Activated T-helper 1 cell treated with anti-CD3 and anti-CD28 coated beads, Interleukin-12 subunit alpha, Interleukin-12 subunit beta, Interleukin-2, Interleukin-4 antibody, amounts not matched to agents 30 ng/mL and 10 ng/mL and 1 ng/mL, durations not matched to agents 14 hours and 24 hours and 36 hours (primary cell): ENCODE results near the gene CAMSAP1. TPM values are rescaled to one million over a fixed set of nuclear protein-coding genes. Genes with fewer than 3 reads are reported as not detected.
"Not testable (repeated sequence)": the region's sequence is repeated elsewhere in the genome, so short reads cannot be mapped to it uniquely, and the experiment has no call there.

Experiments used
- DNase-seq: peaks from one replicate; pipeline ENCODE4 v3.0.0; 2021; ENCODE audit warnings: low spot score
- H3K27ac Mint-ChIP-seq: one replicate; pipeline ENCODE4 v1.8.0; 2021; ENCODE audit warnings: mild to moderate bottlenecking, mixed read lengths
- H3K27me3 Mint-ChIP-seq: one replicate; pipeline ENCODE4 v1.8.0; 2022; ENCODE audit warnings: mild to moderate bottlenecking, moderate library complexity, mixed read lengths; ENCODE audit not compliant: insufficient read depth
- H3K36me3 Mint-ChIP-seq: one replicate; pipeline ENCODE4 v1.8.0; 2021; ENCODE audit warnings: low read depth, mixed read lengths
- H3K4me1 Mint-ChIP-seq: one replicate; pipeline ENCODE4 v1.8.0; 2021; ENCODE audit warnings: low read depth, mixed read lengths
- H3K4me3 Mint-ChIP-seq: one replicate; pipeline ENCODE4 v1.8.0; 2021; ENCODE audit warnings: mild to moderate bottlenecking, moderate library complexity, mixed read lengths
- H3K9me3 Mint-ChIP-seq: one replicate; pipeline ENCODE4 v1.8.0; 2021; ENCODE audit warnings: mixed read lengths
- intact Hi-C: fragments of 100-400 bp; cut with micrococcal nuclease; formaldehyde crosslinking; loops from one replicate; pipeline ENCODE4 v1.15.1; 2024
- total RNA-seq: library from RNA; stranded (reverse); gene quantifications from 2 replicates; pipeline ENCODE4 v1.2.3, GENCODE V29; 2022

Gene CAMSAP1
- total RNA-seq, 1 donor from 2014 or later = 43.8 TPM

- Mint-ChIP-seq H3K36me3 (peaks cover 12% of the 10 kb centered on the region), H3K4me1 (peaks cover 38% of the 10 kb centered on the region), H3K27me3 (peaks cover 4% of the 10 kb centered on the region), H3K4me3 (no peak overlapping the region), H3K9me3 (peaks cover 5% of the 10 kb centered on the region), H3K27ac (no peak overlapping the region)
- intact Hi-C loops = no loop called here
- no peak for DNase-seq
These were observed 11.1 kb downstream of the CAMSAP1 start for GRCh38 chr9:135896205-135896604.

GRCh38 chr9:135895202-135895848 lies 12.0 kb downstream of the CAMSAP1 start:
- no peak overlapping the region for H3K27ac Mint-ChIP-seq
- intact Hi-C loops = no loop called here

DNA sequence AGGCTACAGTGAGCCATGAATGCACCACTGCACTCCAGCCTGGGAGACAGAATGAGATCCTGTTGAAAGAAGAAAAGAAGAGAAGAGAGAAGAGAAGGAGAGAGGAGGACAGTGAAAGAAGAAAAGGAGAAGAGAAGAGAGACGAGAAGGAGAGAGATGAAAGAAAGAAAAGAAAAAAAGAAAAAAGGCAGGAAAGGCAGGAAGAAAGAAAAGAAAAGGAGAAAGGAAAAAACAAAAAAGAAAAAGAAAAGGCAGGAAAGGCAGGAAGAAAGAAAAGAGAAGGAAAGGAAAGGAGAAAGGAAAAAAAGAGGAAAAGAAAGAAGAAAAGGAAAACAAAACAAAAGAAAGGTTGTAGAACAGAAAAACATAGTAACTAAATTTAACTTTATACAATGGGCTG lies 14.2 kb downstream of the CAMSAP1 start:
- DNase-seq = no peak
- intact Hi-C loops = no loop called here
- H3K4me1 Mint-ChIP-seq = peaks cover 23% of the 10 kb centered on the region
- no peak overlapping the region for H3K27ac Mint-ChIP-seq
- H3K4me3 Mint-ChIP-seq = no peak overlapping the region
- H3K36me3 Mint-ChIP-seq = peaks cover 2% of the 10 kb centered on the region
- peaks cover 4% of the 10 kb centered on the region for H3K27me3 Mint-ChIP-seq
- H3K9me3 Mint-ChIP-seq = no peaks in the 10 kb centered on the region

More at GRCh38 chr9:135895202-135895848, 12.0 kb downstream of the CAMSAP1 start:
- H3K4me3 Mint-ChIP-seq = no peak overlapping the region
- DNase-seq = no peak
- H3K9me3 Mint-ChIP-seq = peaks cover 5% of the 10 kb centered on the region
- H3K4me1 Mint-ChIP-seq = peaks cover 38% of the 10 kb centered on the region
- H3K36me3 Mint-ChIP-seq = peaks cover 8% of the 10 kb centered on the region
- H3K27me3 Mint-ChIP-seq = peaks cover 4% of the 10 kb centered on the region

GRCh38 chr9:135892327-135892726 lies 15.0 kb downstream of the CAMSAP1 start:
- intact Hi-C loops, DNase-seq, H3K27ac Mint-ChIP-seq: not testable (repeated sequence)

DNA sequence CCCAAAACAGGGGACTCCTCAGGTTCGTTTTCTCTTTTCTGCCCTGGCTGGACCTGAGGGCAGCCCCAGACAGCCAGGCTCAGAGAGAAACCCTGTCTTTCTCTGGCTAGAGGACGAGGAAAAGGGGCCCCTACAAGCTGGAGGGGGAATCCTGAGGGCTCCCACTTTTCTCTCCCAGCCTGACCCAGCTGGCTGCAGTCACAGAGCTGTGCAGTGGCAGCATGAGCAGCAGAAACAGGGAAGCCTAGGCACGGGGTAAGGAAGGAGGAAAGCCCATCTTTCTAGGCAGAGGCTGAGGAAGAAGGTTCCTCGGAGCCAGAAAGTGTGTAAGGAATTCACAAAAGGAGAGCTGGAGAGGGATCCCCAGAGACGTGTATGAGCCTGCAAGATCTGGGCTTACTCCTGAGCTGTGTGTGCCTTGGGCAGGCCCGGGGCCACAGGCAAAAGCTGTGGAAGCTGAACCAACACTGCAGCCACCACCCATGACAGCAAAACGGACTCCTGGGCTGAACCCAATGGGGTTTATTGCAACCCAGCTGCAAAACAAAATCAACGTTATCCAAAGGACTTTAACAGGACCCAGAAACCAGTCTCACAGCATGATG lies 16.2 kb downstream of the CAMSAP1 start:
- Mint-ChIP-seq H3K9me3 (no peaks in the 10 kb centered on the region), H3K36me3 (no peaks in the 10 kb centered on the region), H3K27ac (no peak overlapping the region), H3K4me1 (peaks cover 41% of the 10 kb centered on the region), H3K4me3 (no peak overlapping the region), H3K27me3 (peaks cover 6% of the 10 kb centered on the region)
- no peak for DNase-seq
- intact Hi-C loops = no loop called here

More at GRCh38 chr9:135892327-135892726, 15.0 kb downstream of the CAMSAP1 start:
- not testable (repeated sequence) for H3K36me3 Mint-ChIP-seq, H3K27me3 Mint-ChIP-seq, H3K9me3 Mint-ChIP-seq, H3K4me3 Mint-ChIP-seq
- peaks cover 29% of the 10 kb centered on the region for H3K4me1 Mint-ChIP-seq

DNA sequence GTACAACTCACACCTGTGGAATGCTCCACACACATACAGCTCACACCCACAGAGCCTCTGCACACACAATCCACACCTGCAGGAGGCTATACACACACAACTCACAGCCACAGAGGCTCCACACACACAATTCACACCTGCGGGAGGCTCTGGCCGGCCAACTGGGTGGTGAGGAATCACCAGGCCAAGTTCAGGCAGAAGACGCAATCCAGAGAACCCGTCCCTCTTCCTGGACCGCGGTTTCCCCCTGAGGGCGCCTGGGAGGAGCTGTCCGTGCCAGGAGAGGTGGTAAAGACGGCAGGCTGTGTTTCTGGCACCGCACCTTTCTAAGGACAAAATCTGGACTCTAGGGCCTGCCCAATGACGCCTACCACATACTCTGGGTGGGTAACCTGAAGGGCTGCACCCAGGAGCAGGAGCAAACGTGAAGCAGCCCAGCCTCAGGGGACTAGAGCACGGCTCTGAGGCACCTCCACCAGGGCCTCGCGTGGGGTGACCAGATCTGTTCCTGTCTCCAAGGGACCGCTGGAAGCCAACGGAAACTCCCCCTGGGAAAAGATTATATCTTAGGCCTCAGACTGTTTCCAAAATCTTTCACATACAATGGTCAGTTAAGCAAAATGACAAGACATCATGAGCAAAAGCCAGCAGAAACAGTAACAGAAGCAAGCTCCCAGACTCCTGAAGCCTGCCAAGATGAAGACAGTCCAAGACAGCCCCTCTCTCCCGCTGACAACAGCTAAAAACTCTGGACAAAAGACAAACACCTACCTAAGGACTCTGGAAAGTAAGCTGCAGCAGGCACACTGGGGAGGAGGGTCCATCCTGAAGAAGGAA lies 16.9 kb downstream of the CAMSAP1 start:
- H3K4me1 Mint-ChIP-seq = peaks cover 44% of the 10 kb centered on the region
- intact Hi-C loops = no loop called here
- no peak overlapping the region for H3K27ac Mint-ChIP-seq
- H3K4me3 Mint-ChIP-seq = no peak overlapping the region
- H3K27me3 Mint-ChIP-seq = peaks cover 6% of the 10 kb centered on the region
- H3K9me3 Mint-ChIP-seq = no peaks in the 10 kb centered on the region
- no peaks in the 10 kb centered on the region for H3K36me3 Mint-ChIP-seq
- no peak for DNase-seq

DNA sequence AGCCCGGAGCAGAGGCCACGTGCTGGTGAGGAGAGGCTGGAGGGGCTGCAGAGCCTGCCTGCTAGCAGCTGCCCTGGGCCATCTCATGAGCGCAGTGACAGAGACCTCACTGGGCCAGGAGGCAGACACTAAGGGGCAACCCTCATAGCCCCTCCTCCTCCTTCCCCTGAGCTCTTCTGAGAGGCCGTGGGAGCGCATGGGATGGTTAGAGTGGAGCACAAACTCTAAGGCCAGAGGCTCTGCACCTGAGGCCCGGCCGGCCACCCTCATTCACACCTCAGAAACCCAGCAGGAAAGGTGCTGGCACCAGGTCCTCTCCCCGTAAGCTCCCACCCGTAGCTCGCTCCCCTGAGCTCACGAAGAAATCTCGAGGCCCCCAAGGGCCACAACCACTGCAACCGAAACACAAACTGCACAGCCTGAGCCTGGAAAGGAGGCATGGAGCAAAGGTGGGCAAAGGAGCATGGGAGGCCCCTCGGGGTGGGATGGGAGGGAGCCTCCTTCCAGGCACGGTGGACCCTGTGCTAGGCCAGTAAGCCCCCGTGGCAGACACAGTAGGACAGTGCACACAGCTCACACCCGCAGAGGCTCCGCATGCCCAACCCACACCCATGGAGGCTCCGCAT lies 17.7 kb downstream of the CAMSAP1 start:
- Mint-ChIP-seq H3K36me3 (no peaks in the 10 kb centered on the region), H3K9me3 (no peaks in the 10 kb centered on the region), H3K4me1 (peaks cover 40% of the 10 kb centered on the region), H3K27ac (no peak overlapping the region), H3K4me3 (no peak overlapping the region), H3K27me3 (peaks cover 6% of the 10 kb centered on the region)
- intact Hi-C loops = no loop called here
- DNase-seq = no peak

DNA sequence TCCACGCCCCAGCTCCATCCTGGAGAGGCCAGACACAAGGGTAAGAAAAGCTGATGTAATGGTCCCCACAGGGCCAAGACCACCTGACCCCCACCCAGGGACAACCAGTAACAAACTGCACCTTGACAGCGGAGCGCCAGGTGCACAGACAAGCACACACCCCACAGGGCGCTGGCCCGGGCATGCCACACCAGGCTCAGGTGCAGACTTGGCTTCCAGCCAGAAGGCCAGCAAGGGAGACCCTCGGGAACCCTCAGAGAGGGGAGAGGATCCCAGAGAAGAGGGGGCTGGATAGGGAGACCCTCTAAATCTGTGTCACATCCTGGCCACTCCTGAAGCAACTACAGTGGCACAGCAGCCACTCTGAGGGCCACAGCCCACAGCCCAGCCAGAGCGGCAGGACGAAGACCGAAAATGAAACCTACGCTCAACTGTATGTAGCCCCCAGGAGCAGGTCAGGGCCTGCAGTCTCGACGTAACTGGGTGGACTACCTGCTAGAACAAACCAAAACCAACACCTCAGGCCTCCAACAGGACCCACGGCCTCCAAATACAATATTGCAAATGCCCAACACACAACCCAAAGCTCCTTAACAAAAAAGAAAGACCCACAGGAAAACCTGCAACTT lies 18.5 kb downstream of the CAMSAP1 start:
- Mint-ChIP-seq H3K27me3 (peaks cover 6% of the 10 kb centered on the region), H3K4me3 (no peak overlapping the region), H3K9me3 (no peaks in the 10 kb centered on the region), H3K27ac (no peak overlapping the region), H3K4me1 (peaks cover 45% of the 10 kb centered on the region), H3K36me3 (no peaks in the 10 kb centered on the region)
- no peak for DNase-seq
- intact Hi-C loops = no loop called here

GRCh38 chr9:135888126-135888765 lies 19.1 kb downstream of the CAMSAP1 start:
- Mint-ChIP-seq H3K27ac (no peak overlapping the region), H3K4me3 (no peak overlapping the region), H3K36me3 (no peaks in the 10 kb centered on the region), H3K27me3 (peaks cover 3% of the 10 kb centered on the region), H3K4me1 (peaks cover 46% of the 10 kb centered on the region), H3K9me3 (no peaks in the 10 kb centered on the region)
- intact Hi-C loops = no loop called here
- DNase-seq = no peak

DNA sequence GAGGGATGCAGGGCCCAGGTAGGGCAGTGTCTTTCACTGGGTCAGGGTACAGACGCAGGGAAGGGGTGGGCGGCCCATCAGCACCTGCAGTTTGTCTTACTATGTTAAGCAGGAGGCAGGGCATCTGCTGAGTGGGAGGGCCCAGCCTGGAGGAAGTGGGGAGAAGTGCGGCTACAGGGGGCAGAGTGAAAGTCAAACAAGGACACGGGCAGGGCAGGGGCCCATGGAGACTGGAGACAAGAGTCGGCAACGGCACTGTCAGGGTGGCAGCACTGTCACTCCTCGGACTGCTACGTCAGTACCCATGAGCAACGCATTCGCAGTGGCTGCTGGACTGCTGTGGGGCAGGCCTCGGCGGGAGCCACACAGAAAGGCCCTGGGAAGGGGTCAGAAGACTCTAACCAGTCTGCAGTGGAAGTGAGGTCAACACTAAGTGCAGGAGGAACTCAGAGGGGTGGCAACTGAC lies 19.7 kb downstream of the CAMSAP1 start:
- intact Hi-C loops = loop anchor here (1.0 kb wide), 1 partner anchor 18 kb away; no protein-coding TSS in a partner anchor
- H3K27me3 Mint-ChIP-seq = peaks cover 3% of the 10 kb centered on the region
- DNase-seq = peak; percentile 40
- H3K36me3 Mint-ChIP-seq = no peaks in the 10 kb centered on the region
- no peaks in the 10 kb centered on the region for H3K9me3 Mint-ChIP-seq
- peaks cover 47% of the 10 kb centered on the region for H3K4me1 Mint-ChIP-seq
- peak overlapping the region; percentile 65 for H3K27ac Mint-ChIP-seq
- peak overlapping the region; percentile 50 for H3K4me3 Mint-ChIP-seq

GRCh38 chr9:135887021-135887507 lies 20.3 kb downstream of the CAMSAP1 start:
- H3K27me3 Mint-ChIP-seq = peaks cover 2% of the 10 kb centered on the region
- H3K4me3 Mint-ChIP-seq = peak overlapping the region; percentile 50
- H3K4me1 Mint-ChIP-seq = peaks cover 48% of the 10 kb centered on the region
- intact Hi-C loops = loop anchor here (1.0 kb wide), 1 partner anchor 18 kb away; no protein-coding TSS in a partner anchor
- no peaks in the 10 kb centered on the region for H3K36me3 Mint-ChIP-seq
- no peaks in the 10 kb centered on the region for H3K9me3 Mint-ChIP-seq
- no peak for DNase-seq
- H3K27ac Mint-ChIP-seq = peak overlapping the region; percentile 65
